Measurements from ENCODE around the gene DNAI1. TPM values are rescaled to one million over a fixed set of nuclear protein-coding genes. Genes with fewer than 3 reads are reported as not detected.

DNAI1 gene
- total RNA-seq, 1 donor from 2014 or later, result not detected

GRCh38 chr9:34550681-34551270, 92.2 kb downstream of the DNAI1 start:
- DNase-seq, result no peak
- no peaks in the 10 kb centered on the region for H3K4me1 ChIP-seq
- no peaks in the 10 kb centered on the region for H3K9me3 ChIP-seq (replicated peaks)
- intact Hi-C loops (cut with micrococcal nuclease), result no loop called here
- H3K27me3 ChIP-seq (ENCODE audit: low read depth), result peaks cover 19% of the 10 kb centered on the region
- no peak for TF ChIP-seq CTCF (IDR thresholded peaks at IDR 0.05; ENCODE audit: borderline replicate concordance)
- H3K27ac ChIP-seq (replicated peaks), result no peak overlapping the region
- H3K36me3 ChIP-seq, result no peaks in the 10 kb centered on the region
- H3K4me3 ChIP-seq, result no peak overlapping the region

GRCh38 chr9:34551751-34552605, 93.4 kb downstream of the DNAI1 start:
- no peak overlapping the region for H3K4me3 ChIP-seq
- H3K27me3 ChIP-seq (ENCODE audit: low read depth), result peaks cover 10% of the 10 kb centered on the region
- intact Hi-C loops (cut with micrococcal nuclease), result no loop called here
- H3K9me3 ChIP-seq (replicated peaks), result no peaks in the 10 kb centered on the region
- no peak for DNase-seq
- H3K36me3 ChIP-seq, result no peaks in the 10 kb centered on the region
- H3K27ac ChIP-seq (replicated peaks), result no peak overlapping the region
- TF ChIP-seq CTCF (IDR thresholded peaks at IDR 0.05; ENCODE audit: borderline replicate concordance), result no peak
- no peaks in the 10 kb centered on the region for H3K4me1 ChIP-seq

- no peak for TF ChIP-seq CTCF (IDR thresholded peaks at IDR 0.05; ENCODE audit: borderline replicate concordance)
- Histone ChIP-seq H3K4me1 (no peaks in the 10 kb centered on the region), H3K4me3 (no peak overlapping the region), H3K27ac (replicated peaks) (no peak overlapping the region), H3K27me3 (ENCODE audit: low read depth) (peaks cover 4% of the 10 kb centered on the region), H3K36me3 (no peaks in the 10 kb centered on the region), H3K9me3 (replicated peaks) (no peaks in the 10 kb centered on the region)
- no peak for DNase-seq
- intact Hi-C loops (cut with micrococcal nuclease), result no loop called here
Measured at GRCh38 chr9:34552606-34552981, 94.0 kb downstream of the DNAI1 start.

DNA sequence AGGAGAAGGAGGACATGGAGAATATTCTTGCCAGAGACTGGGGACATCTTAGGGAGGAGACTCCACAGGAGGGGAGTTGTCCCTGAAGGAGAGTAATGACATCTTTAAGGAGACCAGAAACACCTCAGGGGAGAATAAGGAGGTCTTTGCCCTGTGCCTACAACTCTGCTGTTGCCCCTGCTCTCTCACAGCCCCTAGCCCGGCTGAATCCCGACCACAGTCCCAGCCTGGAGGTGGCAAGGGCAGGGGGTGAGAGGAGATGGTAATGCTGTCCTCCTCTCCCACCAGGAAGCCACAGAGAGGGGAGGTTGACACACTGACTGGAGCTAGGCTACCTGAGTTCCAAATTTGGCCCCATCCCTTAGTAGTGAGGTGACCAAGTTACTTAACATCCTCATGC, 94.4 kb downstream of the DNAI1 start:
- TF ChIP-seq CTCF (IDR thresholded peaks at IDR 0.05; ENCODE audit: borderline replicate concordance), result no peak
- Histone ChIP-seq H3K36me3 (no peaks in the 10 kb centered on the region), H3K4me3 (no peak overlapping the region), H3K27ac (replicated peaks) (no peak overlapping the region), H3K27me3 (ENCODE audit: low read depth) (peaks cover 4% of the 10 kb centered on the region), H3K9me3 (replicated peaks) (no peaks in the 10 kb centered on the region), H3K4me1 (no peaks in the 10 kb centered on the region)
- no peak for DNase-seq
- intact Hi-C loops (cut with micrococcal nuclease), result no loop called here

- no peaks in the 10 kb centered on the region for H3K36me3 ChIP-seq
- no peaks in the 10 kb centered on the region for H3K4me1 ChIP-seq
- no peaks in the 10 kb centered on the region for H3K9me3 ChIP-seq (replicated peaks)
- H3K27ac ChIP-seq (replicated peaks), result no peak overlapping the region
- no peak for TF ChIP-seq CTCF (IDR thresholded peaks at IDR 0.05; ENCODE audit: borderline replicate concordance)
- intact Hi-C loops (cut with micrococcal nuclease), result no loop called here
- H3K4me3 ChIP-seq, result no peak overlapping the region
- no peak for DNase-seq
- H3K27me3 ChIP-seq (ENCODE audit: low read depth), result peaks cover 4% of the 10 kb centered on the region
Measured at GRCh38 chr9:34553511-34554021, 95.0 kb downstream of the DNAI1 start.
